Right atrium auricular region (tissue), 2 donors: Measurements from ENCODE around the gene KCNQ1. TPM values are rescaled to one million over a fixed set of nuclear protein-coding genes. Genes with fewer than 3 reads are reported as not detected.
A peak's percentile ranks its signal among the peaks of the same experiment; 100 is the strongest.

Source experiments
- DNase-seq: peaks from one replicate; pipeline ENCODE4 v3.0.0-alpha.2; 2019; ENCODE audit warnings: low spot score
- H3K27ac ChIP-seq, 2 donors: fragments of 200-600 bp; sonication (generic); 1 replicate in 1 of 2; 2 replicates in 1 of 2; pipeline ENCODE4 v1.5.1; 2016 to 2019
- H3K27me3 ChIP-seq, 2 donors: fragments of 200-600 bp; sonication (generic); one replicate each; pipeline versions ENCODE4 v1.5.1 to v1.6.0; 2017 to 2019
- H3K36me3 ChIP-seq: fragments of 200-600 bp; sonication (generic); one replicate; pipeline ENCODE4 v1.5.1; 2016
- H3K4me1 ChIP-seq, 2 donors: fragments of 200-600 bp; sonication (generic); one replicate each; pipeline versions ENCODE4 v1.5.1 to v1.6.0; 2017 to 2019
- H3K4me3 ChIP-seq, 2 donors: fragments of 200-600 bp; sonication (generic); 1 replicate in 1 of 2; 2 replicates in 1 of 2; pipeline ENCODE4 v1.5.1; 2017 to 2019; ENCODE audit warnings: mild to moderate bottlenecking in 1 of 2, moderate library complexity in 1 of 2
- H3K9me3 ChIP-seq, 2 donors: fragments of 200-600 bp; sonication (generic); one replicate each; pipeline ENCODE4 v1.5.1; 2019
- total RNA-seq, 2 donors: library from RNA; depleted of rRNA; stranded (reverse); fragments of >200 nt; gene quantifications; one replicate each; pipeline ENCODE4 v1.1.0, GENCODE V29; 2016
- TF ChIP-seq, protein P1 (sequence below), 2 donors: fragments of 200-600 bp; sonication (generic); IDR thresholded peaks; one replicate each; pipeline ENCODE4 v1.5.1; 2019; ENCODE audit warnings: antibody characterized with exemption in 2 of 2

The KCNQ1 gene
- total RNA-seq, 2 donors from 2014 or later: 12.7 to 25.1 TPM

DNA sequence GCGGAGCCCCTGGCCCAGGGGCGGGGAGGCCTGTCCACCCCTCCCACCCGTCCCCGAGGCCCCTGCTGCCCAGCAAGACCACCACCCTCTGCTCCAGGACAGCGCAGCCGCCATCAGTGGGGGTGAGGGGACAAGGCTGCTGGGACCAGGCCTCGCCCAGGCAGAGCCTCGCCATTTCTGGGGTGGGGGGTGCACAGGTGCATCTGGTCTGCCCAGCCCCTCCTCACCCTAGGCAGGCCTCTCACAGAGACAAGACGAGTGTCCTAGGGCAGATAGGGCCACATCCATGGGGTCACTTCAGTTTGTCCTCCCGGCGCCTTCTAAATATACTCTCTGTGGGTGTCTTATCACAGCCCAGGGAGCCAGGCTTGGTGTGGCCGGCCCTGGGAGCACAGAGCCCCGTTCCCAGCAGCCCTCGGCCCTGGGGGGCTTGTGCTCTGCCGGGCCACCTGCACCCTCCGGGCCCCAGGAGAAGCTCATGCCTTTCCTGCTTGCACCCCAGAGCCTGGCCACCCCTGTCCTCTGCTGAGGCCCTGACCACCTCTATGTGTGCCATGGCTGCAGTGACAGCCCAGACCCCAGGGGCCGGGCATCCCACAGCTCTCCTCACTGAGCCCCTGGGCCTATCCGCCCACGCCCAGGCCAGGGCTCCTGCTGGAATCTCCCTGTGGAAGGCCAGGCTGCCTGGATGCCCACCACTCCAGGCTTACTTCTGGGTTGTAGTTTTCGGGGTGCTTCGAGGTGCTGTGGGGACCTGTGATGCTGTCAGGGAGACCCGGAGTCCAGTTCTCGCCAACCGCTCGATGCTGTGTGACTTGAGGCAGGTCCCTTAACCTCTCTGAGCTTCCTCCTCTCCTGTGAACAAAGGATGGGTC lies 70.8 kb downstream of the KCNQ1 start:
- DNase-seq: peak; percentile 48
- H3K36me3 ChIP-seq: no peaks in the 10 kb centered on the region
- no peak overlapping the region for H3K4me3 ChIP-seq
- H3K27me3 ChIP-seq: no peaks in the 10 kb centered on the region
- no peaks in the 10 kb centered on the region for H3K9me3 ChIP-seq
- peaks cover 3 to 59% of the 10 kb centered on the region in 2 donors for H3K4me1 ChIP-seq
- peak overlapping the region; percentile 37 to 68 for H3K27ac ChIP-seq
- TF ChIP-seq, protein P1, sequence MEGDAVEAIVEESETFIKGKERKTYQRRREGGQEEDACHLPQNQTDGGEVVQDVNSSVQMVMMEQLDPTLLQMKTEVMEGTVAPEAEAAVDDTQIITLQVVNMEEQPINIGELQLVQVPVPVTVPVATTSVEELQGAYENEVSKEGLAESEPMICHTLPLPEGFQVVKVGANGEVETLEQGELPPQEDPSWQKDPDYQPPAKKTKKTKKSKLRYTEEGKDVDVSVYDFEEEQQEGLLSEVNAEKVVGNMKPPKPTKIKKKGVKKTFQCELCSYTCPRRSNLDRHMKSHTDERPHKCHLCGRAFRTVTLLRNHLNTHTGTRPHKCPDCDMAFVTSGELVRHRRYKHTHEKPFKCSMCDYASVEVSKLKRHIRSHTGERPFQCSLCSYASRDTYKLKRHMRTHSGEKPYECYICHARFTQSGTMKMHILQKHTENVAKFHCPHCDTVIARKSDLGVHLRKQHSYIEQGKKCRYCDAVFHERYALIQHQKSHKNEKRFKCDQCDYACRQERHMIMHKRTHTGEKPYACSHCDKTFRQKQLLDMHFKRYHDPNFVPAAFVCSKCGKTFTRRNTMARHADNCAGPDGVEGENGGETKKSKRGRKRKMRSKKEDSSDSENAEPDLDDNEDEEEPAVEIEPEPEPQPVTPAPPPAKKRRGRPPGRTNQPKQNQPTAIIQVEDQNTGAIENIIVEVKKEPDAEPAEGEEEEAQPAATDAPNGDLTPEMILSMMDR (IDR thresholded peaks at IDR 0.05): no peak

- Histone ChIP-seq H3K27ac (peak overlapping the region; percentile 37 to 68), H3K9me3 (no peaks in the 10 kb centered on the region), H3K27me3 (no peaks in the 10 kb centered on the region), H3K36me3 (no peaks in the 10 kb centered on the region), H3K4me3 (no peak overlapping the region), H3K4me1 (peaks cover 0 to 51% of the 10 kb centered on the region in 2 donors)
- DNase-seq: no peak
- TF ChIP-seq, protein P1 (IDR thresholded peaks at IDR 0.05): no peak
Observed at GRCh38 chr11:2516276-2517015, 71.6 kb downstream of the KCNQ1 start.

GRCh38 chr11:2517016-2517385 lies 72.2 kb downstream of the KCNQ1 start:
- H3K27me3 ChIP-seq: no peaks in the 10 kb centered on the region
- DNase-seq: no peak
- H3K36me3 ChIP-seq: no peaks in the 10 kb centered on the region
- TF ChIP-seq, protein P1 (IDR thresholded peaks at IDR 0.05): no peak
- peaks cover 0 to 45% of the 10 kb centered on the region in 2 donors for H3K4me1 ChIP-seq
- no peak overlapping the region for H3K4me3 ChIP-seq
- H3K27ac ChIP-seq: no peak overlapping the region
- H3K9me3 ChIP-seq: no peaks in the 10 kb centered on the region

GRCh38 chr11:2517386-2518064 lies 72.7 kb downstream of the KCNQ1 start:
- no peak for DNase-seq
- H3K4me1 ChIP-seq: peaks cover 0 to 40% of the 10 kb centered on the region in 2 donors
- H3K4me3 ChIP-seq: no peak overlapping the region
- H3K27ac ChIP-seq: no peak overlapping the region
- H3K27me3 ChIP-seq: no peaks in the 10 kb centered on the region
- TF ChIP-seq, protein P1 (IDR thresholded peaks at IDR 0.05): no peak
- H3K9me3 ChIP-seq: no peaks in the 10 kb centered on the region
- H3K36me3 ChIP-seq: no peaks in the 10 kb centered on the region

GRCh38 chr11:2518111-2518982 lies 73.5 kb downstream of the KCNQ1 start:
- TF ChIP-seq, protein P1 (IDR thresholded peaks at IDR 0.05): no peak
- no peaks in the 10 kb centered on the region for H3K27me3 ChIP-seq
- no peaks in the 10 kb centered on the region for H3K9me3 ChIP-seq
- no peak overlapping the region for H3K4me3 ChIP-seq
- no peaks in the 10 kb centered on the region for H3K36me3 ChIP-seq
- peak; percentile 47 for DNase-seq
- H3K4me1 ChIP-seq: peaks cover 0 to 32% of the 10 kb centered on the region in 2 donors
- no peak overlapping the region for H3K27ac ChIP-seq
